ENCODE results near the gene CSF1. TPM values are rescaled to one million over a fixed set of nuclear protein-coding genes. Genes with fewer than 3 reads are reported as not detected.

CSF1 gene
- total RNA-seq, 2 donors from 2014 or later: 14.1 to 18.1 TPM

DNA sequence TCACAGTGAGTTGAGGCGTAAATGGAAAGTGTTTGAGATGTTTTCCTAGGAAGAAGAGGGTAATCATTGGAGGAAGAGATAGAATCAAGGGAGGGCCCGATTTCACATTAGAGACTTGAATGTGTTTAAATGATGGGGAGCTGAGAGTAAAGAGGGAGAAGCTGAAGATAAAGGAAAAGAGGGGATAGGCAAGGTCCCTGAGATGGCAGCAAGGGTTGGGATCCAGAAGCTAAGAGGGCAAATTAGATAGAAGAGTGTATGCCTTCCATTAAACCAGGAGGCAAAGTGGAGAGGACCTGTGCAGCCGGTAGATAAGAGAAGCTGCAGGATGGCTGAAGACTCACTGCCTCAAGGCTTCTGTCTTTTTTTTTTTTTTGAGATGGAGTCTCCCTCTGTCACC is 21.6 kb upstream of the CSF1 start:
- no peak overlapping the region for H3K27ac ChIP-seq
- H3K36me3 ChIP-seq: no peaks in the 10 kb centered on the region
- no peaks in the 10 kb centered on the region for H3K9me3 ChIP-seq
- H3K27me3 ChIP-seq: no peaks in the 10 kb centered on the region
- TF ChIP-seq CTCF (IDR thresholded peaks at IDR 0.05): no peak
- H3K9ac ChIP-seq (ENCODE audit: low read depth in 2 of 2, low read length in 2 of 2): no peak overlapping the region
- H3K4me3 ChIP-seq: no peak overlapping the region
- intact Hi-C loops (cut with DNase I): no loop called here
- DNase-seq: no peak
- H3K4me1 ChIP-seq: no peaks in the 10 kb centered on the region

- H3K9ac ChIP-seq (ENCODE audit: low read depth in 2 of 2, low read length in 2 of 2): no peak overlapping the region
- no peaks in the 10 kb centered on the region for H3K9me3 ChIP-seq
- H3K36me3 ChIP-seq: no peaks in the 10 kb centered on the region
- H3K4me1 ChIP-seq: no peaks in the 10 kb centered on the region
- TF ChIP-seq CTCF (IDR thresholded peaks at IDR 0.05): no peak
- no peaks in the 10 kb centered on the region for H3K27me3 ChIP-seq
- H3K4me3 ChIP-seq: no peak overlapping the region
- intact Hi-C loops (cut with DNase I): no loop called here
- H3K27ac ChIP-seq: no peak overlapping the region
- DNase-seq: no peak
Measured at GRCh38 chr1:109890115-109890953, 20.3 kb upstream of the CSF1 start.

- Histone ChIP-seq H3K27me3 (no peaks in the 10 kb centered on the region), H3K27ac (no peak overlapping the region), H3K9ac (ENCODE audit: low read depth in 2 of 2, low read length in 2 of 2) (no peak overlapping the region), H3K9me3 (no peaks in the 10 kb centered on the region), H3K4me1 (no peaks in the 10 kb centered on the region), H3K4me3 (no peak overlapping the region), H3K36me3 (no peaks in the 10 kb centered on the region)
- DNase-seq: no peak
- intact Hi-C loops (cut with DNase I): no loop called here
- no peak for TF ChIP-seq CTCF (IDR thresholded peaks at IDR 0.05)
Measured at GRCh38 chr1:109891930-109892329, 18.7 kb upstream of the CSF1 start.

- Histone ChIP-seq H3K4me3 (no peak overlapping the region), H3K36me3 (no peaks in the 10 kb centered on the region), H3K4me1 (no peaks in the 10 kb centered on the region), H3K9me3 (no peaks in the 10 kb centered on the region), H3K27me3 (no peaks in the 10 kb centered on the region), H3K27ac (no peak overlapping the region), H3K9ac (ENCODE audit: low read depth in 2 of 2, low read length in 2 of 2) (no peak overlapping the region)
- no peak for TF ChIP-seq CTCF (IDR thresholded peaks at IDR 0.05)
- intact Hi-C loops (cut with DNase I): no loop called here
- no peak for DNase-seq
Measured at GRCh38 chr1:109892561-109893368, 17.9 kb upstream of the CSF1 start.

DNA sequence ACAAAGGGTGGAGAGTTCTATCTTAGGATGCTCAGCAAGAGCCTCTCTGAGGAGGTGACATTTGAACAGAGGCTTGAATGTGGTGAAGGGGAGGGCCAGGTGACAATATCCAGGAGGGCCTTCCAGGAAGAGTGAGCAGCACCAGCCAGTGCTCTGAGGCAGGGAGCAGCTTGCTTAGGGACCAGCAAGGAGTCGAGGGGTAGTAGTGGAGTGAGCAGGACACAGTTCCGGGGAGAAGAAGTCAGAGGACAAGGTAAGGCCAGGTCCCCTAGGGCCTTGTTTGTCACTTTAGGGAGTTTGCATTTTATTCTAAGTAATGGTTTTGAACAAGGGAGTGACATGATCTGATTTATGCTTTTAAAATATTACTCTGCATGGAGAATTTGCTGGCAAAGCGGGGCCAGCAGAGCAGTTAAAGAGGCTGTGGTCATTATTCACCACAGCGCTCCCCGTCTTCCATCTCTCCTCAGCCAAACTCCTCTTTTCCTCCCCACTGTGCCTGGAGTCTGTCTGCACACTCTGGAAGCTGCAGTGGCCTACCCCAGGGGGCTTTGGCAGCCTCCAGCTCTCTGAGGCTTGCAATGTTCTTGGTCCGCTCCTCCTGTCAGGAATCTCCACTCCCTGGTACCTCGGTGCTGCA is 17.0 kb upstream of the CSF1 start:
- TF ChIP-seq CTCF (IDR thresholded peaks at IDR 0.05): no peak
- Histone ChIP-seq H3K36me3 (no peaks in the 10 kb centered on the region), H3K4me1 (no peaks in the 10 kb centered on the region), H3K27ac (no peak overlapping the region), H3K27me3 (no peaks in the 10 kb centered on the region), H3K9ac (ENCODE audit: low read depth in 2 of 2, low read length in 2 of 2) (no peak overlapping the region), H3K9me3 (no peaks in the 10 kb centered on the region), H3K4me3 (no peak overlapping the region)
- intact Hi-C loops (cut with DNase I): no loop called here
- no peak for DNase-seq
